SK-N-DZ (cell line): ENCODE measurements around the gene PLET1. TPM values are rescaled to one million over a fixed set of nuclear protein-coding genes. Genes with fewer than 3 reads are reported as not detected.

Source experiments
- DNase-seq: peaks from one replicate; pipeline ENCODE4 v3.0.0-alpha.2; 2015; ENCODE audit warnings: low spot score
- polyA plus RNA-seq, 2 experiments: library from polyadenylated mRNA; depleted of rRNA; stranded (reverse); fragments of >200 nt; gene quantifications; 2 replicates each; pipeline ENCODE4 v1.2.3, GENCODE V29; 2014

PLET1 gene
- not detected in 2 replicates for polyA plus RNA-seq (2014; cell fraction: cytosol; rRNA removed)
- polyA plus RNA-seq (2014; cell fraction: nucleus; rRNA removed), result not detected in 2 replicates

GRCh38 chr11:112260490-112260889, at the start of gene PLET1:
TSS of gene PLET1 (minus strand) at chr11:112260860. CDS start at chr11:112260589, 271 bp downstream.
- no peak for DNase-seq

GRCh38 chr11:112310419-112310818, 49.8 kb upstream of the PLET1 start:
- no peak for DNase-seq

- DNase-seq, result no peak
Measured at GRCh38 chr11:112308651-112309050, 48.0 kb upstream of the PLET1 start.

GRCh38 chr11:112307616-112308015, 47.0 kb upstream of the PLET1 start:
- no peak for DNase-seq

GRCh38 chr11:112306230-112306629, 45.6 kb upstream of the PLET1 start:
- DNase-seq, result no peak

GRCh38 chr11:112304914-112305313, 44.3 kb upstream of the PLET1 start:
- DNase-seq, result no peak

GRCh38 chr11:112303616-112304015, 43.0 kb upstream of the PLET1 start:
- no peak for DNase-seq

- DNase-seq, result no peak
Measured at GRCh38 chr11:112302226-112302868, 41.7 kb upstream of the PLET1 start.

GRCh38 chr11:112300094-112300786, 39.6 kb upstream of the PLET1 start:
- no peak for DNase-seq

- DNase-seq, result no peak
Measured at GRCh38 chr11:112298535-112298934, 37.9 kb upstream of the PLET1 start.

- no peak for DNase-seq
Measured at GRCh38 chr11:112297248-112297866, 36.7 kb upstream of the PLET1 start.

- no peak for DNase-seq
Measured at GRCh38 chr11:112296044-112296443, 35.4 kb upstream of the PLET1 start.

- DNase-seq, result no peak
Measured at GRCh38 chr11:112294688-112295340, 34.2 kb upstream of the PLET1 start.

- no peak for DNase-seq
Measured at GRCh38 chr11:112293614-112294013, 33.0 kb upstream of the PLET1 start.

- no peak for DNase-seq
Measured at GRCh38 chr11:112292785-112293407, 32.2 kb upstream of the PLET1 start.

- DNase-seq, result no peak
Measured at GRCh38 chr11:112292188-112292587, 31.5 kb upstream of the PLET1 start.

- no peak for DNase-seq
Measured at GRCh38 chr11:112291191-112291590, 30.5 kb upstream of the PLET1 start.

GRCh38 chr11:112290493-112290850, 29.8 kb upstream of the PLET1 start:
- no peak for DNase-seq

- peak; percentile 23 for DNase-seq
Measured at GRCh38 chr11:112289588-112290492, 29.2 kb upstream of the PLET1 start.

GRCh38 chr11:112288021-112288420, 27.4 kb upstream of the PLET1 start:
- no peak for DNase-seq

GRCh38 chr11:112285841-112286311, 25.2 kb upstream of the PLET1 start:
- no peak for DNase-seq
